ENCODE measurements around the gene KRTAP12-3.

DNA sequence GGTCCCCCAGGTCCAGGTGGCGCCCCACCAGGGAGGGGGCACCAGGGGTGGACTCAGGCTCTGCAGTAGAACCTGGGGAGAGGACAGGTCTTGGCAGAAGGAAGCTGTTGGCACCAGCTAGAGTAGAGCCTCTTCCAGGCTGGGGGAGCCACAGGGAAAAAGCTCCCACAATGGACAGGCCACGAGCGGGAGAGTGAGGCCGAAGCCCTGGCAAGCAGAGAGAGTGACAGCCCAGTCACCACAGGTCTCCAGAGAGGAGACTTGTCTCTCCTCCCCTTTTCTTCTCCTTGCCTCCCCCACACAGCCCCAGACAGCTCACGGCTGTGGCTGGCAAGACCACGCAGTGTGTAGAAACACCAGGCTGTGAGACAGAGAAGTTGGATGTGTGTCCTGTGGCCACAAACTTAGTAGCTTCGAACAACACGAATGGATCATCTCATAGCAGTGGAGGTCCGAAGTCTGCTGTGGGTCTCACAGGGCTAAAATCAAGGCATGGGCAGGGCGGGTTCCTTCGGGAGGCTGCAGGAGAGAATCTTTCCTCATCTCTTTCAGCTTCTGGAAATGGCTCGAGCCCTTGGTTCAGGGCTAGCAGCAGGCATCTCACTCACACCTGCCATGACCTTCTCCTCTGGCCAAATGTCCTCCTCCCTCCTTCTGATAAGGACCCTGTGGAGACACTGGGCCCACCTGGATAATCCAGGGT is 6.6 kb upstream of the KRTAP12-3 start:
- TF ChIP-seq, protein P1, sequence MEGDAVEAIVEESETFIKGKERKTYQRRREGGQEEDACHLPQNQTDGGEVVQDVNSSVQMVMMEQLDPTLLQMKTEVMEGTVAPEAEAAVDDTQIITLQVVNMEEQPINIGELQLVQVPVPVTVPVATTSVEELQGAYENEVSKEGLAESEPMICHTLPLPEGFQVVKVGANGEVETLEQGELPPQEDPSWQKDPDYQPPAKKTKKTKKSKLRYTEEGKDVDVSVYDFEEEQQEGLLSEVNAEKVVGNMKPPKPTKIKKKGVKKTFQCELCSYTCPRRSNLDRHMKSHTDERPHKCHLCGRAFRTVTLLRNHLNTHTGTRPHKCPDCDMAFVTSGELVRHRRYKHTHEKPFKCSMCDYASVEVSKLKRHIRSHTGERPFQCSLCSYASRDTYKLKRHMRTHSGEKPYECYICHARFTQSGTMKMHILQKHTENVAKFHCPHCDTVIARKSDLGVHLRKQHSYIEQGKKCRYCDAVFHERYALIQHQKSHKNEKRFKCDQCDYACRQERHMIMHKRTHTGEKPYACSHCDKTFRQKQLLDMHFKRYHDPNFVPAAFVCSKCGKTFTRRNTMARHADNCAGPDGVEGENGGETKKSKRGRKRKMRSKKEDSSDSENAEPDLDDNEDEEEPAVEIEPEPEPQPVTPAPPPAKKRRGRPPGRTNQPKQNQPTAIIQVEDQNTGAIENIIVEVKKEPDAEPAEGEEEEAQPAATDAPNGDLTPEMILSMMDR (IDR thresholded peaks at IDR 0.05): no peak
- TF ChIP-seq POLR2A (IDR thresholded peaks at IDR 0.05): no peak
